Suppressor macrophage treated with lipopolysaccharide for 4 hours (primary cell): Measurements from ENCODE around the gene APLP2.
"Not testable (repeated sequence)": the region's sequence is repeated elsewhere in the genome, so short reads cannot be mapped to it uniquely, and the experiment has no call there.

ENCODE experiments used
- DNase-seq: peaks from one replicate; pipeline ENCODE4 v3.0.0-alpha.2; 2020

APLP2 gene

DNA sequence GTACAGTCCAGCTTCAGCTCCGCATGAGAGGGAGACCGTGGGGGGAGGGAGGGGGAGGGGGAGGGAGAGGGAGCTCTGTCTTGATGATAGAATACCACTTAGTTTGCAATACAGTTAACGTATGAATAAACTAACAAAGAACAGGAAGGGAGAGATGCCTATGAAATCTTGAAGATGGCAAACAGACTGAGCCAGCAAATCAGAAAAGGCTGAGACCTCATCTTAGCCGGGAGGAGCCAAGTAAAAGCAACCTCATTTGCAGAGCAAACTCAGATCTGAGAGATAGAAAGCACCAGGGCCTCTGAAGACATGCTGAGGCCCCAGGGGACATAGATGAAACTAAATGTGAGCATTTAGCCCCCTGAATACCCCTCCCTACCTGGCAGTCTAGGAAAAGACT, 23.0 kb downstream of the APLP2 start:
- DNase-seq, result no peak

DNA sequence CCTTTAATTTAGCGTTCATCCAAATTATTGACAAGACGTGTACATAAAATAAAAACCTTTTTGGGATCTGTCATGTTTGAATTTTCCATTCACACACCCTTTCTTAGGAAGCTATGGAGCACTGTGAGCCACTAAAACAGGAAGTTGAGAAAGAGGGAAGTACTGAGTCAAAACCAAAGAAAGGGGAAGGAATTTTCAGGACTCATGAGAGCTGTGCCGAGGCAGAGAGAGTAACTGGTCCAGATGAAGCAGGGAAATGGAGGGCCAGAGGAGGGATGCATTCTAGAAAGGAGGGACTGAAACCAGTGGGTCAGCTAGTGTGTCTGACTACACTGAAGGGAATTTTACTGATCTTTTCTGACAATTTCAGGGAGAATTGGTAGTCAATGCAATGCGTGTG, 24.9 kb downstream of the APLP2 start:
- peak; percentile 91 for DNase-seq

DNA sequence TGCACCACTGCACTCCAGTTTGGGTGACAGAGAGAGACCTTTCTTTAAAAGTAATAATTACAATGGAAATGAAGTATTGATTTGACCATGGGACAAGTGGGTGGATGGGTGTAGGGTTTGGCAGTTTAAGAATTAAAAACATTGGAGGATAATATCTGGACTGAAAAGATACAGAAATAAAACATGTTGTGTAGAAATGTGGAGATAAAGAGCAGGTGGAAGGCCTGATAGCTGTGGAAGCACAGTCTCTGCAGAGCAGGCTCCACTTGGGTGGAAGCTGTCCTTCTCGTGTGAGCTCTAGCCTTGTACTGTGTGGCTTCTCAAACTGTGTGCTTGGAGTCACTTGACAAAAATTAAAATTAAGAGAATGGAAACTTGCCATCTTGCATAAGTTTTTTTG, 25.6 kb downstream of the APLP2 start:
- DNase-seq, result no peak

- DNase-seq, result no peak
These were observed 26.3 kb downstream of the APLP2 start for GRCh38 chr11:130096042-130096441.

GRCh38 chr11:130096823-130097222, 27.1 kb downstream of the APLP2 start:
- DNase-seq, result no peak

- no peak for DNase-seq
These were observed 27.6 kb downstream of the APLP2 start for GRCh38 chr11:130097285-130097684.

- DNase-seq, result no peak
These were observed 29.7 kb downstream of the APLP2 start for GRCh38 chr11:130099356-130099755.

DNA sequence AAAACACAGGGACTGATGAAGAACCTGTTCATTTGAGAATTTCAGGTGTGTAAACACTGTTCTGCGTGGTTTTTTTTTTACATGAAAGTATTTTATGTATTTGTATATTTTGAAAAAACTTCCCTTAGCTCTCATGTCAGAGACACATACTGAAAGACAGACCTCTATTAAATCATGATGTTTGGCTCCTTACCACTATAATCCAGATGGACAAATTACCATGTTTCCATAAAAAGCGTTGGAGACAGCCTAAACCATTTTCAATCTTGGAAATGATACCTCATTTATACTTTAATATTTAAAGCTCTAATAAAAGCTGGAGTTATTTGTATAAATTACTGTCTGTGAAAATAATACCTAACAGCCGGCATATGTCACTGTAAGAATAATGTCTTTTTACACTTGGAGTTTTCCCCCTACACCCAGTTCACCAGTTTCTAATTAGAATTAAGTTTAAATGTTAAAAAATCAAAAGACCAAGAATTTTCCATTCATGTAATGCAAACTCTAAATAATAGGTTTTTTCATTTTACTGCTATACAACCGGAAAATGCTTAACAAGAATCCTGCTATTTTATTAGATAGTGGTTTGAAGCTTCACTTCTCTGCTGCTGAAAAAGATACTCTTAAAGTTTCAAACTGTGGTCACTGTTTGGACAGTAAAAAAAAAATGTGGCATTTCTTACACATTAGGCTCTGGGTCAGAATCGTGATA, 30.8 kb downstream of the APLP2 start:
- DNase-seq, result no peak

DNA sequence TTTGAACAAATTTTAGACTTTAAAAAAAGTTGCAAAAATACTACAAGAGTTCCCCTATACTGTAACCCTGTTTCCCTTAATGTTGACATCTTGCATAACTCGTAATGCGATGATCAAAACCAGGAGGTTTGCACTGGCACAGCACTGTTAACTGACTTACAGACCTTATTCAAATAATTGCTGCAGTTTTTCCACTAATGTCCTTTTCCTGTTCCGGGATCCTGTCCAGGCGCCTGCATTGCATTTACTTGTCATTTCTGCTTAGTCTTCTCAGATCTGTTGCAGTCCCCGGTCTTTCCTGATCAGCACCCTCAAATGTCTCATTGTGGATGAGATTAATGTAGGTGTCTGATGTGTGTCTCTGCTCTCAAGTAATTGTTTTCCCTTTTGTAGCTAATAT, 32.0 kb downstream of the APLP2 start:
- no peak for DNase-seq

DNA sequence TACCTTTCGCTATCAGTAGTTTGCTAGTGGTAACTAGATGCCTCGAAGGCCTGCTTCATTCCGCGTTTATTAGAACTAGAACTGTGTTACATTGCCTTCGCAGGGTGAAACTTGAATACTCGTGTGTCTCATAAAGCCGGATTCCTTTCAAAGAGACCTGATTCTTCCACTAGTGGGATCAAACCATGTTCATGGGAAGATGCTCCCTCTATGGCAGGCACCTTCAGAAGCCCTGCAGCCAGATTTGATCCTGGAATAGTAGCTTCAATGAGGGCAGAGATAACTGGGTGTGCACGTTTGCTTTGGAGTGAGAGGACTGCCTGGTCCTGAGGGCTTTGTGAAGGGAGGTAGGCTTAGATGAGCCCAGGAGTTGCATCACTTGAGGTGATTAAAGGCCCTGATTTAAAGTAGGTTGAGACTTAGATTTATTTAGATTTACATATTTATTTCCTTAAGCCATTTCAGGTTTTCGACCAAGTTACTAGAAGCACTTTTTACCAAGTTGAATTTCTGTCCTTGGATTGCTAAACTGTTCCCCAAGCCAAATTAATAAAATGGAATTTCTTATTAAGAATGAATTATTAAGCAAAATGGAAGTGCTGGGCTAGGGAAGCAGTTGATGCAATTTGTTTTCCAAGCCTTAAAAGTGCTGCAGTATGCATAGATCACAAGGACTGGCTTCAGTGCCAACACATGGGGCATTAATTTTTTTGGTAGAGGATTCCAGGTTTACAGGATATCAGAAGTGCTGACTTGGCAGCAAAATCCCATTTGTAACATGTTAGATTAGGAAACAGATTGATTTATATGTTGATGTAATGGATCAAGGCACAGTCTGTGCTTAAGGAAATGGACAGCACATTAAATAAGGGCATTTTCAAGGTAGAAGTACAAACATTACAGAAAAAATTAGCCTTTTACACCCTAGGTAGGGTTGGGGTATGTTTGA, 32.9 kb downstream of the APLP2 start:
- DNase-seq, result no peak

GRCh38 chr11:130103296-130103814, 33.7 kb downstream of the APLP2 start:
- no peak for DNase-seq

- no peak for DNase-seq
These were observed 36.7 kb downstream of the APLP2 start for GRCh38 chr11:130106381-130106780.

DNA sequence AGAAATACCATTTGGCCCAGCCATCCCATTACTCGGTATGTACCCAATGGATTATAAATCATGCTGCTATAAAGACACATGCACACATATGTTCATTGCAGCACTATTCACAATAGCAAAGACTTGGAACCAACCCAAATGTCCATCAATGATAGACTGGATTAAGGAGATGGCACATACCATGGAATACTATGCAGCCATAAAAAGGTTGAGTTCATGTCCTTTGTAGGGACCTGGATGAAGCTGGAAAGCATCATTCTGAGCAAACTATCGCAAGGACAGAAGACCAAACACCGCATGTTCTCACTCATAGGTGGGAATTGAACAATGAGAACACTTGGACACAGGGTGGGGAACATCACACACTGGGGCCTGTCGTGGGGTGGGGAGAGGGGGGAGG, 39.0 kb downstream of the APLP2 start:
- DNase-seq, result not testable (repeated sequence)

DNA sequence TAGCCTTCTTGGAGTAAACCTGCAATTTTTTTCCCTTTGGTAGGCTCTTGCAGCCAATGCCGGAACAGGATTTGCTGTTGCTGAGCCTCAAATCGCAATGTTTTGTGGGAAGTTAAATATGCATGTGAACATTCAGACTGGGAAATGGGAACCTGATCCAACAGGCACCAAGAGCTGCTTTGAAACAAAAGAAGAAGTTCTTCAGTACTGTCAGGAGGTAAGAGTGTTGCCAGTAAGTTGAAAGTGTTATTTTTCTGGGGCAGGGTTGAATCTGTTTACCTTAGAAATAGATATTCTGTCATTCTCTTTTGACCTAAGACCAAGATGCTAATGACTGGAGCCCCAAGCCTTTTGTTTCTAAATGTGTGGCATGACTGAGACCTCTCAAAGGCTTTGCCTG, 39.7 kb downstream of the APLP2 start:
- no peak for DNase-seq

DNA sequence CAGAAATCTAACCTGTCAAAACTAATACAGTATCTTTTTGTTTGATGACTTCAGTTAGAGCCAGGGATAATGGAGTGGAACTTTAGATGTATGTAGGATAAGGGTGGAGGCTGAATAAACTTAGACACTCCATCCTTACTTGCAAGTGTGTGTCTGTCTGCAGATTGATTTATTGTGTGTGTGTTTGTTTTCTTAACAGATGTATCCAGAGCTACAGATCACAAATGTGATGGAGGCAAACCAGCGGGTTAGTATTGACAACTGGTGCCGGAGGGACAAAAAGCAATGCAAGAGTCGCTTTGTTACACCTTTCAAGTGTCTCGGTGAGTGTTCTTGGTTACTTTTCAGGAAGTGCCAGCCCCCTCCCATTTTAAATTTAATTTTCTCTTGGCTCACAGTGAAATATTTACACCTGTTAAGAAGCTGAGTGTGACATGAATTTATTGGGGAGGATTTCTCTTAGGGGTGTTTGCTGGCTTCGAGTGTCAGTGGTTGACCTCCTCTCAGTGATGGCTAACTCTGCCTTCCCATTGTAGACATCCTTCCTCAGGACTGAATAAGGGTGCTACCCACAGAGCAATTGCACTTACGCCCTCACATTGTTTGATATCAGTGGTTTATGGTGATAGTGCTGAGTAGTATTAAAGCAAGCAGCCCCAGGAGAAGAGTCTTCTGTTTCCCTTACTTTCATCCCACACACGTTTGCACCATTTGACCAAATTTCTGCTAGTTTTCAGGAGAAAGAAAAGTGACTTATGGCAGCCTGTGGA, 40.8 kb downstream of the APLP2 start:
- no peak for DNase-seq

GRCh38 chr11:130112071-130112830, 42.6 kb downstream of the APLP2 start:
- no peak for DNase-seq

GRCh38 chr11:130114281-130114680, 44.6 kb downstream of the APLP2 start:
- no peak for DNase-seq

- no peak for DNase-seq
These were observed 45.0 kb downstream of the APLP2 start for GRCh38 chr11:130114726-130115125.

DNA sequence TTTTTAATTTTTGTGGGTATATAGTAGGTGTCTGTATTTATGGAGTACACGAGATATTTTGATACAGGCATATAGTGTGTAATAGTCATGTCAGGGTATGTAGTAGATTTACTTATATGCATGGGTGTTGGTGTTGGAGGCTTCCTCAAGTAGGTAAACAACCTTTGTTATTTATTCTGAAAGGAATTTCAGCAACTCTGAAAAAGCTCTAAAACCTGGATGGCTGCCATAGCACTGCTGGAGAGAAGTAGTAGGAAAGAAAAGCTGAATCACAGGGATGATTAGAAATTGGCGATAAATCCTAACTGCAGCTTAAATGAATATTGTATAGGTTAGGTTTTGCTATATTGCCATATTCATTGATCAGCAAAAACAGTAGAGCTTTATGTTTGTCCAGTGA, 45.5 kb downstream of the APLP2 start:
- no peak for DNase-seq

DNA sequence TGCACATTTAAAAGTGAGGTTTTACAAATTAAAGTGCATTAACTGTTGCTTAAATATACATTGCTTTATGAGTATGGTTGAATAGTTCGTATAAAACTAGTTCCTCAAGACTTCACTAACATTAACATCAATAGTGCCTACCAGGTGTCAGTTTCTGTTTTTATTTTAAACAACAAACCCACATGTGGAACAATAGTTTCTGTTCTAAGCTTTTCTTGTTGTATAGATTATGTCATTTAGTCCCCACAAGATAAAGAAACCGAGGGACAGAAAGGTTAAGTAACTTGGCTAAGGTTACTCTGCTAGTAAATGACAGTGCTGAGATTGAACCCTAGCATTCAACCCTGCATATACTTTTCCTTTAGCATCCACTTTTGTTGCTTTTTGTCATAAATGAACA, 48.5 kb downstream of the APLP2 start:
- peak; percentile 23 for DNase-seq

- peak; percentile 15 for DNase-seq
These were observed 49.1 kb downstream of the APLP2 start for GRCh38 chr11:130118636-130119387.

DNA sequence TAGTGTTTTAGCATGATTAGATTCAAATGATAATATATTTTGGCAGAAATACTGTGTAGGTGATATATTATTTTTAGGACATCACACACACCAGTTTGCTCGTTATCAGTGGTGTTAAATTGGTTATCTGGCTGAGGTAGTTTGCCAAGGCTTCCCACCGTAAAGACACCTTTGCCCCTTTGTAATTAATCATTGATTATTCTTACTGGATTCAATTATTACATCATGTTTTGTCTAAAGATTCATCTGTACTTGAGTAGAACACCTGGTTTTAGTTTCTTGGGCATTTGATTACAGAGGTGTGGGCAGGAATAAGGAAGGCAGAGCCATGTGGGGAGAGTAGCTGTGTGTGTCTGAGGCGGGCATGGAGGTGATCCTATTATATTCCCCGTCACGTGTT, 50.4 kb downstream of the APLP2 start:
- no peak for DNase-seq
